Measurements from ENCODE around the gene FAM219B. TPM values are rescaled to one million over a fixed set of nuclear protein-coding genes. Genes with fewer than 3 reads are reported as not detected.

The FAM219B gene
- total and polyA plus RNA-seq, 2 of the 4 experiments (the other 2 are of a cell fraction), result 24.9 to 48.7 TPM

- Histone ChIP-seq H2AK9ac (replicated peaks; ENCODE audit: low read depth, low read length, poor library complexity) (no peak overlapping the region), H2BK20ac (ENCODE audit: low read depth, low read length) (no peak overlapping the region), H4K91ac (ENCODE audit: insufficient read depth, low read depth, low read length) (no peak overlapping the region), H3K4me1 (ENCODE audit: control insufficient read depth, insufficient read depth, low read length) (no peaks in the 10 kb centered on the region), H3K23ac (ENCODE audit: low read depth, low read length) (no peak overlapping the region), H3K36me3 (ENCODE audit: control insufficient read depth, insufficient read depth, low read length) (peaks cover 50% of the 10 kb centered on the region), H3K4ac (ENCODE audit: low read depth, low read length) (no peak overlapping the region), H2BK5ac (ENCODE audit: low read depth, low read length, poor library complexity, severe bottlenecking) (no peak overlapping the region), H2BK120ac (ENCODE audit: low read depth, low read length) (no peak overlapping the region), H2BK15ac (ENCODE audit: low read depth, low read length) (no peak overlapping the region), H3K4me2 (ENCODE audit: low read depth, low read length) (no peak overlapping the region), H4K8ac (ENCODE audit: low read depth in 2 of 2, low read length in 2 of 2) (no peak overlapping the region), H3K4me3 (ENCODE audit: insufficient read depth, low read depth, low read length) (no peak overlapping the region), H3K79me1 (ENCODE audit: low read depth in 1 of 2, low read length in 2 of 2) (peaks cover 15 to 48% of the 10 kb centered on the region in 2 experiments), H2AK5ac (ENCODE audit: low read depth, low read length) (no peak overlapping the region), H4K20me1 (ENCODE audit: insufficient read depth, low read length) (peaks cover 45% of the 10 kb centered on the region), H3K56ac (ENCODE audit: extremely low read depth, insufficient read depth, low read length) (no peak overlapping the region), H3K27me3 (ENCODE audit: control insufficient read depth, insufficient read depth, low read length) (no peaks in the 10 kb centered on the region), H3K18ac (ENCODE audit: low read depth, low read length) (no peak overlapping the region), H3K9me3 (ENCODE audit: control insufficient read depth, insufficient read depth, low read length) (no peaks in the 10 kb centered on the region), H3K14ac (replicated peaks; ENCODE audit: low read depth, low read length) (no peak overlapping the region), H4K5ac (ENCODE audit: low read depth, low read length) (no peak overlapping the region), H3K9ac (ENCODE audit: low read depth, low read length) (no peak overlapping the region), H3K9me1 (ENCODE audit: insufficient read depth, low read length) (peaks cover 10% of the 10 kb centered on the region; the same call in 1 of the 2 replicates), H3K27ac (ENCODE audit: insufficient read depth, low read length) (no peak overlapping the region), H2AFZ (replicated peaks; ENCODE audit: low read length, poor library complexity) (no peak overlapping the region)
- no TSS peak for BruUV-seq (replicated peaks)
- ATAC-seq (ENCODE audit: low read depth) (no peak), DNase-seq (no peak)
- POLR2A ChIA-PET (ENCODE audit: unreplicated experiment), result no interaction called here
- TF ChIP-seq NFE2L2 (IDR thresholded peaks at IDR 0.05; ENCODE audit: low read depth, low read length), result no peak
- TF ChIP-seq FOS (IDR thresholded peaks at IDR 0.05; ENCODE audit: low read depth, low read length), result no peak
- no peak for TF ChIP-seq POLR2A (IDR thresholded peaks at IDR 0.05; ENCODE audit: low read depth, low read length)
- TF ChIP-seq CTCF (conservative IDR thresholded peaks at IDR 0.05; ENCODE audit: low read depth, low read length), result no peak
- no peak for TF ChIP-seq MXI1 (IDR thresholded peaks at IDR 0.05; ENCODE audit: borderline replicate concordance, low read depth, low read length)
- no peak for TF ChIP-seq BHLHE40 (IDR thresholded peaks at IDR 0.05; ENCODE audit: low read depth, low read length)
- no peak for TF ChIP-seq USF2 (IDR thresholded peaks at IDR 0.05; ENCODE audit: low read depth, low read length)
- no peak for TF ChIP-seq MAFK (IDR thresholded peaks at IDR 0.05; ENCODE audit: low read depth, low read length)
- no peak for TF ChIP-seq MAZ (IDR thresholded peaks at IDR 0.05; ENCODE audit: borderline replicate concordance, low read depth, low read length)
- no peak for TF ChIP-seq RCOR1 (IDR thresholded peaks at IDR 0.05; ENCODE audit: insufficient replicate concordance, low read length)
- TF ChIP-seq RFX5 (IDR thresholded peaks at IDR 0.05; ENCODE audit: low read depth, low read length), result no peak
- TF ChIP-seq CEBPB (IDR thresholded peaks at IDR 0.05; ENCODE audit: low read depth, low read length), result no peak
- no peak for TF ChIP-seq ELK1 (IDR thresholded peaks at IDR 0.05; ENCODE audit: borderline replicate concordance, low read depth, low read length)
- TF ChIP-seq CHD1 (IDR thresholded peaks at IDR 0.05; ENCODE audit: low read depth, low read length), result no peak
- no peak for TF ChIP-seq RAD21 (IDR thresholded peaks at IDR 0.05; ENCODE audit: low read length)
- in situ Hi-C loops (cut with MboI; ENCODE audit: low sequenced_read_pairs) (no loop called here), intact Hi-C loops (cut with micrococcal nuclease) (no loop called here), dilution Hi-C loops (cut with HindIII; ENCODE audit: low sequenced_read_pairs, unreplicated experiment) (no loop called here)
- 95% methylated on average over 8 of the region's 13 CpGs; no CpG with 5 or more reads in 1 of the 2 experiments for WGBS, 2 experiments (ENCODE audit: extremely low coverage in 2 of 2, insufficient read length in 1 of 2)
- CTCF ChIA-PET, result no interaction called here
Measured at GRCh38 chr15:74854453-74855022, 52.1 kb downstream of the FAM219B start.
